Measurements from ENCODE around the gene WNT9B.
"Not testable (repeated sequence)": the region's sequence is repeated elsewhere in the genome, so short reads cannot be mapped to it uniquely, and the experiment has no call there.

Gene WNT9B

DNA sequence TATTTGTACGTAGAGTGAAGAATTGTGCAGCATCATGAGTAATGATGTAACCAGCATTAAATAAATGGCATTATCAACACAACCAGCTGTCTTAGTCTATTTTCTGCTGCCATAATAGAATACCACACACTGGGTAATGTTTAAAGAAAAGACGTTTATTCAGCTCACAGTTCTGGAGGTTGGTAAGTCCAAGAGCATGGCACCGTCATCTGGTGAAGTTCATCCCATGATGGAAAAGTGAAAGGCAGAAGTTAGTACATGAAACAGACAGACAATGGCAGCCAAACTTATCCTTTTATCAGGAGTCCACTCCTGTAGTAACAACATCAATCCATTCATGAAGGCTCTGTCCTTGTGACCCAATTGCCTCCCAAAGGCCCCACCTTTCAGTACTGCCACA lies 65.2 kb downstream of the WNT9B start:
- Histone ChIP-seq H3K27ac (no peak overlapping the region), H3K4me3 (no peak overlapping the region)
- DNase-seq (ENCODE audit: low spot score): no peak
- TF ChIP-seq CTCF (IDR thresholded peaks at IDR 0.05): no peak

- no peak for DNase-seq (ENCODE audit: low spot score)
- no peak overlapping the region for H3K27ac ChIP-seq
- no peak overlapping the region for H3K4me3 ChIP-seq
- no peak for TF ChIP-seq CTCF (IDR thresholded peaks at IDR 0.05)
Measured at GRCh38 chr17:46917041-46917440, 65.7 kb downstream of the WNT9B start.

- Histone ChIP-seq H3K27ac (no peak overlapping the region), H3K4me3 (no peak overlapping the region)
- TF ChIP-seq CTCF (IDR thresholded peaks at IDR 0.05): no peak
- DNase-seq (ENCODE audit: low spot score): no peak
Measured at GRCh38 chr17:46917516-46917915, 66.1 kb downstream of the WNT9B start.

DNA sequence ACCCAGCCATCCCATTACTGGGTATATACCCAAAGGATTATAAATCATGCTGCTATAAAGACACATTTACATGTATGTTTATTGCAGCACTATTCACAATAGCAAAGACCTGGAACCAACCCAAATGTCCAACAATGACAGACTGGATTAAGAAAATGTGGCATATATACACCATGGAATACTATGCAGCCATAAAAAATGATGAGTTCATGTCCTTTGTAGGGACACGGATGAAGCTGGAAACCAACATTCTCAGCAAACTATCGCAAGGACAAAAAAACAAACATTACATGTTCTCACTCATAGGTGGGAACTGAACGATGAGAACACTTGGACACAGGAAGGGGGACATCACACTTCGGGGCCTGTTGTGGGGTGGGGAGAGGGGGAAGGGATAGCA lies 70.6 kb downstream of the WNT9B start:
- not testable (repeated sequence) for DNase-seq (ENCODE audit: low spot score); H3K27ac ChIP-seq
- peak overlapping the region; percentile 96 for H3K4me3 ChIP-seq

DNA sequence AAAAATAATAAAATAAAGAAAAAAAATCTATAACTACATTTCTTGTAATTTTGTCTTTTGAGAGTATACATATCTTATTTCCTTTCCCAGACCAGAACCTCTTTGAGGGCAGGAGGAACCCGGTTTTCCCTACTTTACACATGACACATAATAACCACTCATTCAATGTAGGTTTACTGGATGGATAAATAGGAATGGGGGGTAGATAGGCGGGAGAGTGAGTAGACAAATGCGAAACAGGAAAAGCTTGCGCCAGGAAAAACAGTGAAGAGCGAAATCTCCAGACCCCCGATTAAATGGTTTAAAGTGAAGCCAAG lies 71.1 kb downstream of the WNT9B start:
- Histone ChIP-seq H3K27ac (peak overlapping the region; percentile 89 to 91), H3K4me3 (peak overlapping the region; percentile 96)
- no peak for TF ChIP-seq CTCF (IDR thresholded peaks at IDR 0.05)
- no peak for DNase-seq (ENCODE audit: low spot score)

- no peak for TF ChIP-seq CTCF (IDR thresholded peaks at IDR 0.05)
- peak within 1 kb of the TSS; percentile 96 for H3K4me3 ChIP-seq
- H3K27ac ChIP-seq: peak within 1 kb of the TSS; percentile 89 to 91
- peak; percentile 91 for DNase-seq (ENCODE audit: low spot score)
Measured at GRCh38 chr17:46922804-46923635, 71.6 kb downstream of the WNT9B start, which contains the start of gene GOSR2. GOSR2 (plus strand) TSS chr17:46923160; CDS start chr17:46923193, 33 bp downstream.

DNA sequence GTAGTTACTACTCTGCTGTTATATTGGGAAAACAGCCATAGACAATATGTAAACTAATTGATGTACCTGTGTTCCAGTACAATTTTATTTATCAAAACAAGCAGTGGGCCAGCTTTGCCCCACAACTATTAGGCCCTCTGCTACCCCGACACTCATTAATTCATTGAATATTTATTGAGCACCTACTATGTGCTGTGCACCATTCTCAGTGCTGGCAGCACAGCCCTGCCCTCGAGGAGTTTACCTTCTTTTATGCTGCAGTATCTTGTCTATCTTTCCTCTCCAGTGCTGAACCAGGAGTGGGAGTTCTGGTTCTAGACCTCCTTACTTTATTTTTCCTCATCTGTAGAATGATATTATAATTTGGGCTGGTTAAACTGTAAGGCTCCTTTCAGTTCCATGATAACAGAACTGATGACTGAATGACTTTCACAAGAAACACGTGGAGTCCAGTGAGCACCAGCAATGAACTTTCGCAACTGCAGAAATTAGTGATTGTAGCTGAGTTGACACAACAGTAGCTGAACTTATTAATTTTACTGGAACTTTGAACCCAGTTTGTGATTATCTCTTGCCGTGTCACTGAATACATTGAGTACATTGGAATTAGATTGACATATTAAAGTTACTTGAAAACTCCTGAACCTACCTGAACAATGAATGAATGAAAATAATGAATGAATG lies 73.9 kb downstream of the WNT9B start:
- DNase-seq (ENCODE audit: low spot score): no peak
- no peak for TF ChIP-seq CTCF (IDR thresholded peaks at IDR 0.05)
- Histone ChIP-seq H3K4me3 (no peak overlapping the region), H3K27ac (no peak overlapping the region)
